DOHH2 (cell line): ENCODE results near the gene GLOD4.

ENCODE experiments used
- EZH2phosphoT487 ChIP-seq: fragments of 200-600 bp; sonication (generic); IDR thresholded peaks from 2 replicates; pipeline ENCODE4 v1.6.1; 2017; ENCODE audit warnings: borderline replicate concordance, mild to moderate bottlenecking, antibody characterized with exemption, low read length, moderate library complexity, mixed read lengths
- TF ChIP-seq, protein P1 (sequence below): fragments of 200-600 bp; sonication (generic); IDR thresholded peaks from one replicate; pipeline ENCODE4 v1.5.1; 2014; ENCODE audit warnings: antibody characterized with exemption, mild to moderate bottlenecking, low read depth, low read length; ENCODE audit not compliant: poor library complexity, severe bottlenecking

GRCh38 chr17:795721-796120 is 13.6 kb upstream of the GLOD4 start:
- TF ChIP-seq, protein P1, sequence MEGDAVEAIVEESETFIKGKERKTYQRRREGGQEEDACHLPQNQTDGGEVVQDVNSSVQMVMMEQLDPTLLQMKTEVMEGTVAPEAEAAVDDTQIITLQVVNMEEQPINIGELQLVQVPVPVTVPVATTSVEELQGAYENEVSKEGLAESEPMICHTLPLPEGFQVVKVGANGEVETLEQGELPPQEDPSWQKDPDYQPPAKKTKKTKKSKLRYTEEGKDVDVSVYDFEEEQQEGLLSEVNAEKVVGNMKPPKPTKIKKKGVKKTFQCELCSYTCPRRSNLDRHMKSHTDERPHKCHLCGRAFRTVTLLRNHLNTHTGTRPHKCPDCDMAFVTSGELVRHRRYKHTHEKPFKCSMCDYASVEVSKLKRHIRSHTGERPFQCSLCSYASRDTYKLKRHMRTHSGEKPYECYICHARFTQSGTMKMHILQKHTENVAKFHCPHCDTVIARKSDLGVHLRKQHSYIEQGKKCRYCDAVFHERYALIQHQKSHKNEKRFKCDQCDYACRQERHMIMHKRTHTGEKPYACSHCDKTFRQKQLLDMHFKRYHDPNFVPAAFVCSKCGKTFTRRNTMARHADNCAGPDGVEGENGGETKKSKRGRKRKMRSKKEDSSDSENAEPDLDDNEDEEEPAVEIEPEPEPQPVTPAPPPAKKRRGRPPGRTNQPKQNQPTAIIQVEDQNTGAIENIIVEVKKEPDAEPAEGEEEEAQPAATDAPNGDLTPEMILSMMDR, result no peak
- no peak for TF ChIP-seq EZH2phosphoT487
